Kidney tubule cell (primary cell): ENCODE data around the gene B3GAT1.

ENCODE experiments used
- DNase-seq: peaks from one replicate; pipeline ENCODE4 v3.0.0-alpha.2; 2018; ENCODE audit warnings: low spot score

Gene B3GAT1

DNA sequence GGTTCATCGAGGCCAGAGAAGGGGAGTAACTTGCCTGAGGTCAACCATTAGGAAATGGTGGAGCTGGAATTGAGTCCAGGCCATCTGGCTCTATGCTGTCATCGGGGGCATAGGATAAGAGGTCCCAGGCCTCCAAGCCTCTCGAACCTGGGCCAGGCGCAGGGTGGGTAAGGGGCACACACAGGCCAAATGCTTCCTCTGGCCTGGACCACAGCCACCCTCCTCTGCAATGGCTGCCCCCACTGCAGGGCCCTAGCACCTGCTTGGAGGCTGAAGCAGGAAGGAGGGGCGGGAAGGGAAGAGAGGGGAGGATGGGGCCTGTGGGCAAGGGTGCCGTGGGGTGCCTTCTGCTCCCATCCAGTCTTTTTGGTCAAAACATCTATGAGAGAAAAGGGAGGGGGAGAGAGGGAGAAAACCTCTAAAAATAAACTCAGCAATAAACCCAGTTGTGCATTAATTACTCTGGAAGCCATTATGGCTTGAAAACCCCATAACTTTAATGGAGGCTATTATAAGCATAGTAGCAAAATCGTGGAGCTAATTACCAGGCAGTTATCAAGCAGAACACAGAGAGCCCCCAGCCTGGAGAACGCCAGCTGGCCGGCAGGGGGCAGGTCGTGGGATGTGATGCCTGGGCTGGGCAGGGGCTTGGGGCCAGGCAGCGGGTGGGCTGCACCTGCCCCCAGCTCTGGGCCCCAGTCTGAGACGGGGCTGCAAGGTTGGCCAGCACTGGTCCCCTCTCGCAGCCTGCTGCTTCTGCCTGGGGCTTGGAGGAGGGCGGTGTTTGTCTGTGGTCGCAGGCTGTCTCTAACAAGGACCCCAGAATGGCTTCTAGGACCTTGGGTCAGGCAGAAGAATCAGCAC lies 21.1 kb downstream of the B3GAT1 start:
- DNase-seq = no peak

- no peak for DNase-seq
These were observed 22.4 kb downstream of the B3GAT1 start for GRCh38 chr11:134389464-134390180.

DNA sequence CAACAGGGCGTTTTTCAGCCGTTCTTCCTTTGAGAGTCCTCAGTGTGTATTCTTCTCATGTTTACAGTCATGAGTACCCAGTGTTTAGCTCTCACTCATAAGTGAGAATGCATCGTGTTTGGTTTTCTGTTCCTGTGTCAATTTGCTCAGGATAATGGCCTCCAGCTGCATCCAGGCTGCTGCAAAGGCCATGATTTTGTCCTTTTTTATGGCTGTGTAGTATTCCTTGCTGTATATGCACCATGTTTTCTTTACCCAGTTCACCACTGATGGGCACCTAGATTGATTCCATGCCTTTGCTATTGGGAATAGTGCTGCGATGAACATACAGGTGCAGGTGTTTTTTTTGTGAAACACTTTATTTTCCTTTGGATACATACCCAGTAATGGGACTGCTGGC lies 23.5 kb downstream of the B3GAT1 start:
- no peak for DNase-seq

GRCh38 chr11:134387501-134387900 lies 24.5 kb downstream of the B3GAT1 start:
- no peak for DNase-seq

DNA sequence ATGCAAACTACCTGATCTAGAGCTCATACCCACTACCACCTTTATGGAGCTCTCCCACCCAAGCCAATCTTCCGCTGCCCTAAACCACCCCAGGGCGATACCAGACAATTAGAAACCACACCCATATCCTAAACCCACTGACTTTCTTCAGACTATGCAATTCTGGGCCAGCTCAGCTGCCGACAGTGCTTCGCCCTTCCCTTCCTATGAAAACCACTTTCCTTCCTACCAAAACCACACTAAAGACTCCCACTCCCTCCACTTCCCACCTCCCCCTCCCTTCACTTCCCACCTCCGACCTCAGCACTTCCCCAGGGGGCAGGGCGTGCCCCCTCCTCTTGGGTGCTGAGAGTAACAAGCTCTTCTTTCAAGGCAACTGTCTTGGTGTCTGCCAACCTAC lies 25.1 kb downstream of the B3GAT1 start:
- DNase-seq = no peak

DNA sequence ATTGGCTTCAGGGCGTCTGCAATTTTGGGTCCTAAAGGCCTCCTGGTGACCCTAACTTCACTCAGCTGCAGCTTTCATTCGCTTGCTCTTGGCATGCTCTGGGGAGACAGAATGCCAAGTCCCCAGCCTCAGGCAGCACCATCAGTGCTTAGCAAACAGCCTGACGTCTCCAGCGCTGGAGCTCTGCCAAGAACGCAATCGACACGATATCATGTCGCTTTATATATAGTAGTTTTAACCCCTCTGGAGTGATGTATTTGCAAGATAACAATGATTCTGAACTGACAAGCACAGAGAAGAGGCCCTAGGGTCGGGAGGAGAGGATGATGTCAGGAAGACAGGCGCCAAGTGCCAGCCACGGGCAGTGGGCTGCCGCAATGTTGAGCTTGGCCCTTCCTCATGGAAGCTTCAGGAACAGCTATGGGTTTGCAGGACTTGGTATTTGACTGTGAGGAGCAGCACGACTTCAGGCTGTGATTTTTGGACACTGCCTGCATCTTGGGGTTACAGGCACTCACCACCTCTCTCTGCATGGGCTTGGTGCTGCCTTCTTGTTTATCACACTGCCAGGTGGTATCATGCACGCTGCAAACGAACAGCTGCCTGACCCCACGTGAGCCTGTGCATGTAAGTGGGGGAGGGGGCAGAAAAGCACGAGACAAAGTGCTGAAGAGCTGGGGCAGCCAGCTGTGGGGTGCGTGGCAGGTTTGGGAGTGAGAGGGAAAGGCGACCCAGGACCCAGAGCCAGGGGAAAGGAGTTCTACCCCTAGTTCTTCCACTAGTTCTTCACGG lies 26.1 kb downstream of the B3GAT1 start:
- DNase-seq = no peak

- DNase-seq = no peak
These were observed 26.9 kb downstream of the B3GAT1 start for GRCh38 chr11:134385171-134385570.

DNA sequence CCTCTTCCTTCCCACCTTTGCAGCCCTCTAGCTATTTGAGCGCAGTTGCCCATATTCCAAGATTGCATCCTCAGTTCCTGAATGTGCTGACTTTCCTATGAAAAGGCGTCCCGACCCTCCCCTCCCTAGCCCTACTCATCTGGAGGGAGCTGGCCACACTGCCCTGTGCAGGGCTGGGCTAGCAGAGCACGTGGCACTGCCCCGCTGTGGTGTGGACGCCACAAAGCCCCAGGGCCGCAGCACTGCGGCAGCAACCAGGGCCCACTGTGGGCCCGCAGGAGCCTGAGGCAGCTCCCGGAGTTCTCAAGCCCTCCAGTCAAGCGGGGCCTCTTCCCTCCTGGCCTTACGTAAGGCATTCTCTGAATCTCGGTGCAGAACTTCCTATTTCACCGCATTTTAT lies 27.6 kb downstream of the B3GAT1 start:
- no peak for DNase-seq

- DNase-seq = no peak
These were observed 28.3 kb downstream of the B3GAT1 start for GRCh38 chr11:134383576-134384221.

DNA sequence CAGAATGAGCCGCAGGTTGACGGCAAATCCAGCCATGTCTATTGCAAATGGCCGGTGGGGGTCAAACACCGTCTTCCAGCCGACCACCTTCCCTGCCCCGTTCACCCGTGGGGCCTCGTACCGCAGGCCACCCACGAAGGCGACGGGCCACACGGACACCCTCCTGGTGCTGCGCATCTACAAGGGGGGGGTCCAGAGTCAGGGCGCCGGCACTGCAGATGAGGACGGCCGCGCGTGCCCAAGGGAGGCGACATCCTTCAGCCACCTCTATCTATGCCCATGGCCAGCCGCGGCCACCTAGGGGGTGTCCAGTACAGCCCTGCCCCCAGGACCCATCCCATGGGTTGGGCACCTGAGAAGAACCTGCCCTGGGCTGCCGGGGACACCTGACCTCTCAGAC lies 29.2 kb downstream of the B3GAT1 start:
- no peak for DNase-seq

- no peak for DNase-seq
These were observed 29.8 kb downstream of the B3GAT1 start for GRCh38 chr11:134382257-134382656.

DNA sequence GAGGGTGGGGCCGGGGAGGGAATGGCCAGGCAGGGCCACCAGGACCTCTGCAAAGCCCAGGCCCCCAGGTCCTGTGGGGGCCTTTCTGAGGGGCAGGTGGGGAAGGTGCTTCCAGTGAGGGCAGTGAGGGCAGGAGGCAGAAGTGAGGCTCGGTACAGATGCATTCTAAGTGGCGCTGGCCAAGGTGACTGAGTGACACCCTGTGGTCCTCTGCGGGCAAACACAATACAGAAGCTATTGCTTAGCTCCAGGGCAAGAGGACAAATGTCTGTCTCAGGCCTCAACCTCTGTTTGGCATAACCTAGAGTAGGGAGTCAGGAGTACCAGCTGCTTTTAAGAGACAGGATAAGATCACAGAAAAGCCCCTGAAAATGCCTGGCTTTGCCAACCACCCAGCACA lies 31.3 kb downstream of the B3GAT1 start:
- no peak for DNase-seq

GRCh38 chr11:134380229-134380628 lies 31.8 kb downstream of the B3GAT1 start:
- DNase-seq = no peak

GRCh38 chr11:134379241-134379640 lies 32.8 kb downstream of the B3GAT1 start:
- DNase-seq = no peak

GRCh38 chr11:134377876-134378275 lies 34.2 kb downstream of the B3GAT1 start:
- DNase-seq = no peak

- DNase-seq = no peak
These were observed 35.7 kb downstream of the B3GAT1 start for GRCh38 chr11:134376150-134376921.

DNA sequence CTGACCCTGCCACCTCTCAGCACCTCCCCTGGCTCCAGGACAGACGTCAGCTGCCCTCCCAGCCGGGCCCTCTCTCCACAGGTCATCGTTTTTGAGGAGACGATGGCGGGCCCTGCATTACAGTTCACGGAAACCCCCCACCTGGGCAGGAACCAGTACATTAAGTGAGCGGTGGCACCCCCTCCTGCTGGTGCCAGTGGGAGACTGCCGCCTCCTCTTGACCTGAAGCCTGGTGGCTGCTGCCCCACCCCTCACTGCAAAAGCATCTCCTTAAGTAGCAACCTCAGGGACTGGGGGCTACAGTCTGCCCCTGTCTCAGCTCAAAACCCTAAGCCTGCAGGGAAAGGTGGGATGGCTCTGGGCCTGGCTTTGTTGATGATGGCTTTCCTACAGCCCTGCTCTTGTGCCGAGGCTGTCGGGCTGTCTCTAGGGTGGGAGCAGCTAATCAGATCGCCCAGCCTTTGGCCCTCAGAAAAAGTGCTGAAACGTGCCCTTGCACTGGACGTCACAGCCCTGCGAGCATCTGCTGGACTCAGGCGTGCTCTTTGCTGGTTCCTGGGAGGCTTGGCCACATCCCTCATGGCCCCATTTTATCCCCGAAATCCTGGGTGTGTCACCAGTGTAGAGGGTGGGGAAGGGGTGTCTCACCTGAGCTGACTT lies 37.0 kb downstream of the B3GAT1 start:
- DNase-seq = no peak

DNA sequence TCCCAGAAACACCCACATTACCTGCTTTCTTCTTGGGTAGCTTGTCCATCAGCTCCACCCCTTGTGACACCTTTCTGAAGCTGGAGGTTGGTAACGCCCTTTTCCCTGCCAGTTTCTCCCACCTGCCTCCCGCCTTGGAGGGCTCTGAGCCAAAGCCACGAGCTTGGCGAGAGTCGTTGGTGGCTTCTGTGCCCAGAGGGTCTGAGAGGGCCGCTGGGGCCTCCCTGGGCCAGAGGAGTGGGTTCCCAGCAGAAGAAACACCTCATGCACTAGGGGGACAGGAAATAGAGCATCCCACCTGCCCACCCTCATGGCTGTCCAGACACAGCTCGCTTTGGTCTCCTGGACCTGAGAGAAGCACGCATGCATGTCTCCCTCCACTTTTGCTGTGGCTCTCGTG lies 37.9 kb downstream of the B3GAT1 start:
- no peak for DNase-seq

DNA sequence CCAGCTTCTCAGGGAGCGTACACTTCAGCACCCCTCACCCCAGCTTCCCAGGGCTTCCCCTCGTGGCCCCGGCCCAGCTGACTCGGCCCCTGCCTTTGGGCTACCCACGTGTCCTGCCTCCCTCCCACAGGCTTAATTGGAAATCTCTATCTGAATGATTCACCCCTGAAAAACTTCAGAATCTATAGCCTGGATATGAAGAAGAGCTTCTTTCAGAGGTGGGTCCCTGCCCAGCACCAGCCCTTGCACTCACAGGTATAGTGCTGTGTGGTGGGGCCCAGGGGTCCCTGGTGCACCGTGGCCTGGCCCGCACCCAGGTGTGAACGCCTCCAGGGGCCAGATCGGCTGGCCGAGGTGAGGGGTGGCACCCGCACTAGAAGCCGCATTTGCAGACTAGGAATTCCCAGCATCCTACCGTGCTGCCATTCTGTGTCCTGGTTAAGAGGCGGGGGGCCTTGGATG lies 38.4 kb downstream of the B3GAT1 start:
- DNase-seq = no peak

DNA sequence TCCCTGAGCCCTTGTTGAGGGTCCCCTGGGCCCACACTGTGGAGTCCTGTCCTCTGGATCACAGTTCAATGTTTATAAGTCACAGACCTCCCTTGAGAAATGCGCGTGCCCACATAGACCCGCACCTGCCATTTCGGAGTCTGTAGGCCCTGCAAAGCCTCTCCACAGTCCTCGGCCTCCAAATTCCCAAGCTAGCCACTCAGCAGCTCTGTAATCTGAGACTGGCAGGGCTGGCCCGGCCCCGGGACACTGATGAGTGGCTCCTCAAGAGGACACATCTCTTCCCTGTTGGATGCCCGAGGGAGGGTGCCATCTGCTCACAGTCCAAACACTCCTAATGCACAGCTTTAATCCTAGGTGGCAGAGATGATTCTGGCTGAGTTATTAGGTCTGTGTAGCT lies 39.1 kb downstream of the B3GAT1 start:
- no peak for DNase-seq

DNA sequence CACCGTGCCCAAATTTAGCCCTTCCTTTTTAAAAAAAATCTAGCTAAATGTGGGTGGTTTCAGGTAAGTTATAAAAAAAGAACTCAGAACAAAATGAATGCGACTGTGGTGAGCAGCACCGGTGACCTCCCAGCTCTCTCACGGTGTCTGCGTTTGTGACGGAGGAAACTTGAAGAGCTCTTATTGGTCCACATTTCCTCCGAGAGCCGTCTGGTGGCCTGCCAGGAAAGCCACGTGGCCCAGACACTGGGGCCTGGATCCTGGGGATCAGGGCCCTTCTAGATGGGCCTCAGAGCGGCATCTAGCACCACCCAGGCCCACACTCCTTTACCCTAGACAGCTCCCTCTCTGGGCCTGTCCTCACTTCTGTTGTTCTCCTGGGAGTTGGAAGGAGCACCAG lies 39.5 kb downstream of the B3GAT1 start:
- no peak for DNase-seq
